ENCODE data around the gene FAM168A.
A peak's percentile ranks its signal among the peaks of the same experiment; 100 is the strongest.

Gene FAM168A

DNA sequence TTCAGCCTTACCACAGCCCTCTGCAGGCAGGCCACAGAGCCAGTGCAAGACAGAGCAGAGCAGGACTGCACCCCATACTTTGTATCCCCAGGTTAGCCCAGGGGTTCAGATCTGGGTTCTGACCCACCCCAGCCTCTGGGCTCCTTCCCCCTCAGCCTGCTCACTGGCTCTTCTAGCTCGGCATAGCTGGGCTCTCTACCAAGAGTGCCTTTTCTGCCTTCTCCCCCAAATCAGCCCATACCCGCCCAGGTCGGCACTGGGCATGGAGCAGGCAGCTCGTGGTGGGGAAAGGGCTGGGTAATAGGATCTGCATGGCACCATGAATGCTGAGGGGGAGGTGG, 213.4 kb downstream of the FAM168A start:
- Histone ChIP-seq H3K36me3 (replicated peaks; ENCODE audit: insufficient read depth, low read length) (no peaks in the 10 kb centered on the region), H4K20me1 (ENCODE audit: insufficient read depth, low read length) (peaks cover 6% of the 10 kb centered on the region; the same call in 1 of the 2 replicates), H3K4me1 (ENCODE audit: low read length) (peaks cover 25% of the 10 kb centered on the region), H3K27ac (ENCODE audit: low read length) (no peak overlapping the region), H2AFZ (ENCODE audit: low read length) (no peak overlapping the region), H3K4me3 (ENCODE audit: low read length) (no peak overlapping the region), H3K9me3 (replicated peaks; ENCODE audit: insufficient read depth, low read length) (no peaks in the 10 kb centered on the region), H3F3A (ENCODE audit: insufficient read depth, low read length) (no peaks in the 10 kb centered on the region), H3K4me2 (ENCODE audit: low read depth, low read length) (no peak overlapping the region), H3K79me2 (ENCODE audit: low read length) (peaks cover 89% of the 10 kb centered on the region), H3K27me3 (replicated peaks; ENCODE audit: insufficient read depth, low read length) (no peaks in the 10 kb centered on the region), H3K9ac (ENCODE audit: low read length) (no peak overlapping the region), H3K9me2 (replicated peaks; ENCODE audit: insufficient read depth, low read length) (no peaks in the 10 kb centered on the region)
- no peak for TF ChIP-seq EZH2phosphoT487 (IDR thresholded peaks at IDR 0.05; ENCODE audit: low read length)
- no peak for TF ChIP-seq EZH2 (optimal IDR thresholded peaks at IDR 0.05; ENCODE audit: low read depth, low read length)
- TF ChIP-seq, protein P1, sequence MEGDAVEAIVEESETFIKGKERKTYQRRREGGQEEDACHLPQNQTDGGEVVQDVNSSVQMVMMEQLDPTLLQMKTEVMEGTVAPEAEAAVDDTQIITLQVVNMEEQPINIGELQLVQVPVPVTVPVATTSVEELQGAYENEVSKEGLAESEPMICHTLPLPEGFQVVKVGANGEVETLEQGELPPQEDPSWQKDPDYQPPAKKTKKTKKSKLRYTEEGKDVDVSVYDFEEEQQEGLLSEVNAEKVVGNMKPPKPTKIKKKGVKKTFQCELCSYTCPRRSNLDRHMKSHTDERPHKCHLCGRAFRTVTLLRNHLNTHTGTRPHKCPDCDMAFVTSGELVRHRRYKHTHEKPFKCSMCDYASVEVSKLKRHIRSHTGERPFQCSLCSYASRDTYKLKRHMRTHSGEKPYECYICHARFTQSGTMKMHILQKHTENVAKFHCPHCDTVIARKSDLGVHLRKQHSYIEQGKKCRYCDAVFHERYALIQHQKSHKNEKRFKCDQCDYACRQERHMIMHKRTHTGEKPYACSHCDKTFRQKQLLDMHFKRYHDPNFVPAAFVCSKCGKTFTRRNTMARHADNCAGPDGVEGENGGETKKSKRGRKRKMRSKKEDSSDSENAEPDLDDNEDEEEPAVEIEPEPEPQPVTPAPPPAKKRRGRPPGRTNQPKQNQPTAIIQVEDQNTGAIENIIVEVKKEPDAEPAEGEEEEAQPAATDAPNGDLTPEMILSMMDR (IDR thresholded peaks at IDR 0.05; ENCODE audit: low read length) = no peak
- DNase-seq = no peak

DNA sequence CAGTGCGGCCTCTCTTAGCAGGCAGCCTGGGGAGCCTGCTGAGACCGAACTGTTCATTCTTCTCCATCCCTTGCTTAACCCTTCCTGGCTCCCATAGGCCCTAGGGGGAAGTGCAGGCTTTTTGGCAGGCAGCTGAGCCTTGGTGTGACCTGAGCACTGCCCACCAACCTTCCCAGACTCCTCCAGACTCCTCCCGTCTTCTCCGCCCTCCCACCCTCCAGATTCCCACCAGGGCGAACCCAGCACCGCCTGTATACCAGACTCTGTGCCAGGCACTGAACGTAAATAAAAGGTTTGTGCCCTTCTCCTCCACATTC, 213.8 kb downstream of the FAM168A start:
- peaks cover 25% of the 10 kb centered on the region for H3K4me1 ChIP-seq (ENCODE audit: low read length)
- DNase-seq = no peak
- no peak overlapping the region for H3K9ac ChIP-seq (ENCODE audit: low read length)
- H4K20me1 ChIP-seq (ENCODE audit: insufficient read depth, low read length) = peaks cover 6% of the 10 kb centered on the region; the same call in 1 of the 2 replicates
- no peaks in the 10 kb centered on the region for H3F3A ChIP-seq (ENCODE audit: insufficient read depth, low read length)
- H3K27me3 ChIP-seq (replicated peaks; ENCODE audit: insufficient read depth, low read length) = no peaks in the 10 kb centered on the region
- no peak for TF ChIP-seq EZH2 (optimal IDR thresholded peaks at IDR 0.05; ENCODE audit: low read depth, low read length)
- no peak for TF ChIP-seq EZH2phosphoT487 (IDR thresholded peaks at IDR 0.05; ENCODE audit: low read length)
- TF ChIP-seq, protein P1 (IDR thresholded peaks at IDR 0.05; ENCODE audit: low read length) = no peak
- no peaks in the 10 kb centered on the region for H3K9me3 ChIP-seq (replicated peaks; ENCODE audit: insufficient read depth, low read length)
- H3K79me2 ChIP-seq (ENCODE audit: low read length) = peaks cover 93% of the 10 kb centered on the region
- H2AFZ ChIP-seq (ENCODE audit: low read length) = no peak overlapping the region
- H3K27ac ChIP-seq (ENCODE audit: low read length) = no peak overlapping the region
- no peak overlapping the region for H3K4me3 ChIP-seq (ENCODE audit: low read length)
- no peaks in the 10 kb centered on the region for H3K9me2 ChIP-seq (replicated peaks; ENCODE audit: insufficient read depth, low read length)
- no peak overlapping the region for H3K4me2 ChIP-seq (ENCODE audit: low read depth, low read length)
- no peaks in the 10 kb centered on the region for H3K36me3 ChIP-seq (replicated peaks; ENCODE audit: insufficient read depth, low read length)

DNA sequence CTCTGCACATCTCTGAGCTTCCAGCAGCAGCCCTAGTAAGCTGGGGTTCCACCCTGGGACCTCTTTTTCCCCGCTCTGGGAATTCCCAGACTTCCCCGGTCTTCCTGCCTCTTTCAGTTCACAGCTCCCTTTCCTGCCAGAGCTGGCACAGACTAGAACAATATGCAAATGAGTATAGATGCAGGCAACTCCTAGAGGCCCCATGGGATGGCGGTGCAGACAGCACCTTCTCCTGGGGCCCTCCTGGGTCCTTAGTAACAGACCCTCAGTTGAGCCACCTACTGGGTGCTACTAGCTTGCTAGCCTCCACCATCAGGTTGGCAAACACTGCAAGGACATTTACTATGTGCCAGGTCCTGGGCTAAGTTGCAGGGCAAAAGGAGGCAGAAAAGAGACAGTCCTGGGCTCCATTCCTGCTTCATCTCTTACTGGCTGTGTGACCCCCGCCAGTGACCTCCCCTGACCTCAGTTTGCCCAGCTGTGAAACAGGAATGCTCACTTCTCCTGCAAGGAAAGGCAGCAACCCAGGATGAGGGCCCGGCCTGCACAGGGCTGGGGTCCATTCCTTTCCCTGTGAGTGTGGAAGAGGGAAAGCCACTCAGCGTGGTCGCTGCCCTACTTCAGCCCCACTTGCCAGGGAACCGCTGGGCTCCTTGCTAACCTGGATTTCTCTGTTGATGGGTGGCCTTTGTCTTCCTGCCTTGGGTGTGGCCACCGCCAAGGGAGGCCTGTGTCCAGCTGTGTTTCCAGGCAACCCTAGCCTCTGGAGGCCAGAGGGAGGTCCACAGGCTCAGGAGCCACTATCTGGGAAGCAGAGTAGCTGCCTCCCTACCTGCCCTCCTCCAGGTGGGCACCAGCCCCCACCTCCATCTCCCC, 214.4 kb downstream of the FAM168A start:
- Histone ChIP-seq H2AFZ (ENCODE audit: low read length) (no peak overlapping the region), H3K4me2 (ENCODE audit: low read depth, low read length) (peak overlapping the region; percentile 8; the same call in 1 of the 2 replicates), H3K79me2 (ENCODE audit: low read length) (peaks cover 99% of the 10 kb centered on the region), H3F3A (ENCODE audit: insufficient read depth, low read length) (no peaks in the 10 kb centered on the region), H3K27me3 (replicated peaks; ENCODE audit: insufficient read depth, low read length) (no peaks in the 10 kb centered on the region), H3K4me3 (ENCODE audit: low read length) (no peak overlapping the region), H4K20me1 (ENCODE audit: insufficient read depth, low read length) (peaks cover 6% of the 10 kb centered on the region; the same call in 1 of the 2 replicates), H3K36me3 (replicated peaks; ENCODE audit: insufficient read depth, low read length) (no peaks in the 10 kb centered on the region), H3K4me1 (ENCODE audit: low read length) (peaks cover 25% of the 10 kb centered on the region), H3K9ac (ENCODE audit: low read length) (no peak overlapping the region), H3K9me3 (replicated peaks; ENCODE audit: insufficient read depth, low read length) (no peaks in the 10 kb centered on the region), H3K27ac (ENCODE audit: low read length) (peak overlapping the region; percentile 40; the same call in 1 of the 2 replicates), H3K9me2 (replicated peaks; ENCODE audit: insufficient read depth, low read length) (no peaks in the 10 kb centered on the region)
- no peak for TF ChIP-seq EZH2phosphoT487 (IDR thresholded peaks at IDR 0.05; ENCODE audit: low read length)
- TF ChIP-seq EZH2 (optimal IDR thresholded peaks at IDR 0.05; ENCODE audit: low read depth, low read length) = no peak
- DNase-seq = no peak

DNA sequence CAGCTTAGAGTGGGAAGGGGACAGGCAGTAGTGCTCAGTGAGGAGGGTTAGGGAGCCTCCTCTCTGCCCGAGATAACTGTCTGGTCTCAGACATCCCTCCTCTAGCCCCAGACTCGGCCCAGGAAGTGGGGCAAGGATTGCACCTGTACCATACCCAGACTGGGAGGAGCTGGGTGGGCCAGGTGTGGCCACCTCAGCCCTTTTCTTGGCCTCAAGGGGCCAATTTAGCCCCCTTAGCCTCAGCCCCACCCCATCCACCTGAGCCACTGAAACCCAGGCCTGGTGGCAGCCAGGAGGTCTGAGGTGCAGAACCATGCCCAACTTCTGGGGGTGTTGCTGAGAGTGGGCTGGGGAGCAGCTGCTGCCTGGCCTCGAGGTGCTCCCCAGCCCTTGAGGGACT, 215.2 kb downstream of the FAM168A start:
- peak overlapping the region; percentile 8; the same call in 1 of the 2 replicates for H3K4me2 ChIP-seq (ENCODE audit: low read depth, low read length)
- no peaks in the 10 kb centered on the region for H3K9me2 ChIP-seq (replicated peaks; ENCODE audit: insufficient read depth, low read length)
- H2AFZ ChIP-seq (ENCODE audit: low read length) = no peak overlapping the region
- peaks cover 6% of the 10 kb centered on the region; the same call in 1 of the 2 replicates for H4K20me1 ChIP-seq (ENCODE audit: insufficient read depth, low read length)
- H3K79me2 ChIP-seq (ENCODE audit: low read length) = peaks cover 100% of the 10 kb centered on the region
- H3F3A ChIP-seq (ENCODE audit: insufficient read depth, low read length) = no peaks in the 10 kb centered on the region
- no peaks in the 10 kb centered on the region for H3K9me3 ChIP-seq (replicated peaks; ENCODE audit: insufficient read depth, low read length)
- H3K9ac ChIP-seq (ENCODE audit: low read length) = no peak overlapping the region
- H3K36me3 ChIP-seq (replicated peaks; ENCODE audit: insufficient read depth, low read length) = no peaks in the 10 kb centered on the region
- DNase-seq = no peak
- H3K27ac ChIP-seq (ENCODE audit: low read length) = peak overlapping the region; percentile 40; the same call in 1 of the 2 replicates
- H3K27me3 ChIP-seq (replicated peaks; ENCODE audit: insufficient read depth, low read length) = no peaks in the 10 kb centered on the region
- no peak overlapping the region for H3K4me3 ChIP-seq (ENCODE audit: low read length)
- TF ChIP-seq, protein P1 (IDR thresholded peaks at IDR 0.05; ENCODE audit: low read length) = no peak
- TF ChIP-seq EZH2 (optimal IDR thresholded peaks at IDR 0.05; ENCODE audit: low read depth, low read length) = no peak
- TF ChIP-seq EZH2phosphoT487 (IDR thresholded peaks at IDR 0.05; ENCODE audit: low read length) = no peak
- peaks cover 32% of the 10 kb centered on the region for H3K4me1 ChIP-seq (ENCODE audit: low read length)
